Measurements from ENCODE around the gene FBXO21. TPM values are rescaled to one million over a fixed set of nuclear protein-coding genes. Genes with fewer than 3 reads are reported as not detected.

The FBXO21 gene
- total and polyA plus RNA-seq, 4 donors, result 9.7 to 111 (median 29.4) TPM

GRCh38 chr12:117234441-117234840, 44.2 kb upstream of the FBXO21 start:
- no peak for TF ChIP-seq CTCF (IDR thresholded peaks at IDR 0.05; ENCODE audit: control extremely low read depth, extremely low read depth)
- Histone ChIP-seq H3K27ac (ENCODE audit: low read depth in 1 of 2, low read length in 1 of 2) (no peak overlapping the region), H3K27me3 (ENCODE audit: control insufficient read depth in 3 of 3, insufficient read depth in 3 of 3, low read length in 2 of 3) (peaks cover 0 to 2% (median 2%) of the 10 kb centered on the region in 3 donors), H3K4me3 (no peak overlapping the region), H3K9me3 (ENCODE audit: control insufficient read depth in 4 of 4, insufficient read depth in 3 of 4, low read length in 3 of 4) (peaks cover 0 to 5% (median 0%) of the 10 kb centered on the region in 4 donors), H3K36me3 (ENCODE audit: control insufficient read depth in 4 of 4, insufficient read depth in 4 of 4, low read length in 4 of 4) (no peaks in the 10 kb centered on the region), H3K4me1 (ENCODE audit: control insufficient read depth in 5 of 5, insufficient read depth in 5 of 5, low read length in 5 of 5) (no peaks in the 10 kb centered on the region), H3K9ac (ENCODE audit: insufficient read depth in 1 of 2, low read length in 2 of 2) (no peak overlapping the region)
- 79 to 87% methylated on average over 15 of the region's 15 CpGs for WGBS, 2 donors
- no peak for DNase-seq
- ATAC-seq (ENCODE audit: insufficient read depth, low FRiP score), result no peak

- Histone ChIP-seq H3K36me3 (ENCODE audit: control insufficient read depth in 4 of 4, insufficient read depth in 4 of 4, low read length in 4 of 4) (no peaks in the 10 kb centered on the region), H3K9ac (ENCODE audit: insufficient read depth in 1 of 2, low read length in 2 of 2) (no peak overlapping the region), H3K4me1 (ENCODE audit: control insufficient read depth in 5 of 5, insufficient read depth in 5 of 5, low read length in 5 of 5) (no peaks in the 10 kb centered on the region), H3K27me3 (ENCODE audit: control insufficient read depth in 3 of 3, insufficient read depth in 3 of 3, low read length in 2 of 3) (peaks cover 0 to 2% (median 2%) of the 10 kb centered on the region in 3 donors), H3K4me3 (no peak overlapping the region), H3K27ac (ENCODE audit: low read depth in 1 of 2, low read length in 1 of 2) (no peak overlapping the region), H3K9me3 (ENCODE audit: control insufficient read depth in 4 of 4, insufficient read depth in 3 of 4, low read length in 3 of 4) (peaks cover 0 to 2% (median 0%) of the 10 kb centered on the region in 4 donors)
- no peak for TF ChIP-seq CTCF (IDR thresholded peaks at IDR 0.05; ENCODE audit: control extremely low read depth, extremely low read depth)
- ATAC-seq (ENCODE audit: insufficient read depth, low FRiP score) (no peak), DNase-seq (no peak)
- 77 to 80% methylated on average over 11 of the region's 11 CpGs for WGBS, 2 donors
Measured at GRCh38 chr12:117231750-117232149, 41.5 kb upstream of the FBXO21 start.

DNA sequence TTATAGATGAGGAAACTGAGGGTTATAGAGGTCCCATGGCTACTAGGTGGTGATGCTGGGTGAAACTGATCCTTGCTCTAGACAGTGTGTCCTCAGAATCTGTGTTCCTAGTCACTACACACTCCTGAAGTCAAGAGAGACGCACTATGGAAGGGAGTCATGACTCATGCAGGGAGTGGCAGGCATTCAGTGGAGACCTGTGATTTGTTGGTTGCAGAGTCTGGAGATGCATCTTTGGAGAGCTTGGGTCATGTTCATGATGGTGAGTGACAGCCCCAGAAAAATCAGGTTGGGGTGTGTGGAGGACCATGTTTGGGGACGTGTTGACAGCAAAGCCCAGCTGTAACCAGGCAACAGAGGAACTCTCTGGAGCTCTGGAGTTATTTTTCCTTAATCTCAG, 38.0 kb upstream of the FBXO21 start:
- H3K27ac ChIP-seq (ENCODE audit: low read depth in 1 of 2, low read length in 1 of 2), result no peak overlapping the region
- no peak for ATAC-seq (ENCODE audit: insufficient read depth, low FRiP score)
- H3K36me3 ChIP-seq (ENCODE audit: control insufficient read depth in 4 of 4, insufficient read depth in 4 of 4, low read length in 4 of 4), result no peaks in the 10 kb centered on the region
- no peak for DNase-seq
- 50 to 58% methylated on average over 2 of the region's 2 CpGs for WGBS, 2 donors
- no peaks in the 10 kb centered on the region for H3K4me1 ChIP-seq (ENCODE audit: control insufficient read depth in 5 of 5, insufficient read depth in 5 of 5, low read length in 5 of 5)
- no peak overlapping the region for H3K4me3 ChIP-seq
- no peak for TF ChIP-seq CTCF (IDR thresholded peaks at IDR 0.05; ENCODE audit: control extremely low read depth, extremely low read depth)
- no peaks in the 10 kb centered on the region for H3K27me3 ChIP-seq (ENCODE audit: control insufficient read depth in 3 of 3, insufficient read depth in 3 of 3, low read length in 2 of 3)
- H3K9me3 ChIP-seq (ENCODE audit: control insufficient read depth in 4 of 4, insufficient read depth in 3 of 4, low read length in 3 of 4), result no peaks in the 10 kb centered on the region
- no peak overlapping the region for H3K9ac ChIP-seq (ENCODE audit: insufficient read depth in 1 of 2, low read length in 2 of 2)

DNA sequence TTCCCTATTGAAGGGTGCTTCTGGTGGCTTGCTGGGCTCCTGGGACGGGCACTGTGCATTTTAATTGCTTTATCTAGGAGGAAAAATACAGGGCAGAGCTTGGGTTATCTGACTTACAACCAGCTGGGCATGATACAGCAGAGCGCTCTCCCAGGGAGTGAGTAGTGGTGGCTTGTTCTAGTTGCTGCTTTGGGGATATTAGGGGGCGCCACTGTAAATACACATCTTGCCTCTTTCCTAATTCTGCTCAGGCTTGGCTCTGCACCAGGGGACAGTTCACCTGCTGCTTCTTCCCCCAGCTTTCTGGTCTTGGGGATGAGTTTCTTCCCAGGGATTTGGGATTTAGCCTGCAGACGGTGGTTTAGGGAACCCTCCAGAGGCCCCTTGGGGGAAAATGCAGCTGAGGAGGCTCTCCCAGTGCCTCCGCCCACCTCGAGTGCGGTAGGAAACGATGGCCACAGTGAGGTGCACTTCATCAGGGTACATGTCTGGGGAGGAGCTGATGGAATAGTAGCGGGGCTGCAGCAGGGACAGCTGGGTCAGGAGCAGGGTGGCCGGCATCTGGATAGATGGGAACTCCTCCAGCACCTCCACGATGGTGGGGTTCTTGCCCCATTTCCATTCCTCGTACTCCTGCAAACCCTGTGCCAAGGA, 36.9 kb upstream of the FBXO21 start:
- H3K27ac ChIP-seq (ENCODE audit: low read depth in 1 of 2, low read length in 1 of 2), result no peak overlapping the region
- ATAC-seq (ENCODE audit: insufficient read depth, low FRiP score) (no peak), DNase-seq (no peak)
- no peak for TF ChIP-seq CTCF (IDR thresholded peaks at IDR 0.05; ENCODE audit: control extremely low read depth, extremely low read depth)
- H3K4me1 ChIP-seq (ENCODE audit: control insufficient read depth in 5 of 5, insufficient read depth in 5 of 5, low read length in 5 of 5), result no peaks in the 10 kb centered on the region
- no peaks in the 10 kb centered on the region for H3K9me3 ChIP-seq (ENCODE audit: control insufficient read depth in 4 of 4, insufficient read depth in 3 of 4, low read length in 3 of 4)
- H3K27me3 ChIP-seq (ENCODE audit: control insufficient read depth in 3 of 3, insufficient read depth in 3 of 3, low read length in 2 of 3), result peaks cover 0 to 3% (median 0%) of the 10 kb centered on the region in 3 donors
- WGBS, 2 donors, result 50% methylated on average over 12 of the region's 12 CpGs
- no peak overlapping the region for H3K4me3 ChIP-seq
- no peaks in the 10 kb centered on the region for H3K36me3 ChIP-seq (ENCODE audit: control insufficient read depth in 4 of 4, insufficient read depth in 4 of 4, low read length in 4 of 4)
- no peak overlapping the region for H3K9ac ChIP-seq (ENCODE audit: insufficient read depth in 1 of 2, low read length in 2 of 2)

Data from lung (tissue), 12 donors.